SK-N-SH (cell line): ENCODE data around the gene NCK1. TPM values are rescaled to one million over a fixed set of nuclear protein-coding genes. Genes with fewer than 3 reads are reported as not detected.

ENCODE experiments used
- CTCF ChIA-PET: fragments of 300-600, 350-600 bp; formaldehyde crosslinking; extraction: SDS; loops from one replicate; lab custom pipeline; 2021; lab: Yijun Ruan, JAX
- POLR2A ChIA-PET: fragments of 350-600 bp; sonication (Branson Sonifier 250); formaldehyde crosslinking; extraction: SDS; loops from one replicate; lab custom pipeline; 2020; ENCODE audit warnings: antibody characterized with exemption, inconsistent platforms; lab: Yijun Ruan, JAX
- DNase-seq: peaks from one replicate; pipeline ENCODE4 v3.0.0; 2012
- H2AFZ ChIP-seq: fragments of 200-600 bp; sonication (generic); 2 replicates; pipeline ENCODE4 v1.8.1; 2016; ENCODE audit warnings: antibody characterized with exemption, mild to moderate bottlenecking, low read depth
- H3F3A ChIP-seq: fragments of 200-600 bp; sonication (generic); replicated peaks from 2 replicates; pipeline ENCODE3; 2016; ENCODE audit warnings: antibody characterized with exemption, mild to moderate bottlenecking; ENCODE audit not compliant: insufficient read depth
- H3K27ac ChIP-seq, 2 experiments: fragments of 200-500 bp in 1 of 2; fragments of 200-600 bp in 1 of 2; sonication (Bioruptor generic) in 1 of 2; sonication (generic), shearing (Covaris generic) in 1 of 2; 2 replicates each; pipeline versions ENCODE4 v1.5.1 to v1.6.1; 2014 to 2016; ENCODE audit warnings: low read depth in 2 of 2, inconsistent platforms in 1 of 2, low read length in 1 of 2, mild to moderate bottlenecking in 1 of 2, mixed read lengths in 1 of 2
- H3K27me3 ChIP-seq: fragments of 200-600 bp; sonication (generic), shearing (Covaris generic); 2 replicates; pipeline ENCODE4 v1.6.1; 2016; ENCODE audit warnings: mixed run types; ENCODE audit not compliant: insufficient read depth
- H3K36me3 ChIP-seq, 2 experiments: fragments of 200-500 bp in 1 of 2; fragments of 200-600 bp in 1 of 2; sonication (Bioruptor generic) in 1 of 2; sonication (generic) in 1 of 2; replicated peaks in 1 of 2; 2 replicates each; pipeline versions ENCODE3 to v1.5.1; 2014 to 2016; ENCODE audit warnings: low read length in 1 of 2, mild to moderate bottlenecking in 1 of 2; ENCODE audit not compliant: insufficient read depth in 2 of 2, control insufficient read depth in 1 of 2
- H3K4me1 ChIP-seq, 2 experiments: fragments of 200-500 bp in 1 of 2; fragments of 200-600 bp in 1 of 2; sonication (Bioruptor generic) in 1 of 2; sonication (generic), shearing (Covaris generic) in 1 of 2; 2 replicates each; pipeline versions ENCODE4 v1.5.1 to v1.6.1; 2014 to 2016; ENCODE audit warnings: low read depth in 1 of 2, low read length in 1 of 2, mixed run types in 1 of 2; ENCODE audit not compliant: insufficient read depth in 2 of 2, control insufficient read depth in 1 of 2
- H3K4me2 ChIP-seq: fragments of 200-600 bp; sonication (generic), shearing (Covaris generic); 2 replicates; pipeline ENCODE4 v1.6.1; 2017; ENCODE audit warnings: mixed run types
- H3K4me3 ChIP-seq, 2 experiments: fragments of 200-500 bp in 1 of 2; fragments of 200-600 bp in 1 of 2; sonication (Bioruptor generic) in 1 of 2; sonication (generic), shearing (Covaris generic) in 1 of 2; 2 replicates each; pipeline versions ENCODE4 v1.5.1 to v1.8.1; 2014 to 2016; ENCODE audit warnings: low read depth in 2 of 2, inconsistent platforms in 1 of 2, low read length in 1 of 2, mild to moderate bottlenecking in 1 of 2, mixed read lengths in 1 of 2, moderate library complexity in 1 of 2
- H3K79me2 ChIP-seq: fragments of 200-600 bp; sonication (generic); 2 replicates; pipeline ENCODE4 v1.8.1; 2017; ENCODE audit warnings: mild to moderate bottlenecking; ENCODE audit not compliant: insufficient read depth
- H3K9ac ChIP-seq: fragments of 200-600 bp; sonication (generic); 2 replicates; pipeline ENCODE4 v1.6.1; 2017; ENCODE audit warnings: mixed run types
- H3K9me2 ChIP-seq: fragments of 200-600 bp; sonication (generic); 2 replicates; pipeline ENCODE4 v1.6.1; 2017; ENCODE audit warnings: mixed run types
- H3K9me3 ChIP-seq: fragments of 200-600 bp; sonication (generic); 2 replicates; pipeline ENCODE4 v1.6.1; 2017; ENCODE audit warnings: mixed run types, mild to moderate bottlenecking, moderate library complexity
- H4K20me1 ChIP-seq: fragments of 200-600 bp; sonication (generic); 2 replicates; pipeline ENCODE4 v1.6.1; 2017; ENCODE audit warnings: mild to moderate bottlenecking, mixed run types; ENCODE audit not compliant: insufficient read depth
- CTCF ChIP-seq: fragments of 200-600 bp; sonication (generic); IDR thresholded peaks from 2 replicates; pipeline ENCODE4 v1.6.1; 2017; ENCODE audit warnings: antibody characterized with exemption, mild to moderate bottlenecking, moderate library complexity
- ELF1 ChIP-seq: IDR thresholded peaks from 2 replicates; pipeline ENCODE4 v1.4.0; 2012
- EP300 ChIP-seq, 2 experiments: IDR thresholded peaks; 2 replicates each; pipeline versions ENCODE4 v1.4.0 to v1.6.1; 2012; ENCODE audit warnings: borderline replicate concordance in 1 of 2, low read depth in 1 of 2, low read length in 1 of 2
- EZH2phosphoT487 ChIP-seq: fragments of 200-600 bp; sonication (generic); IDR thresholded peaks from 2 replicates; pipeline ENCODE4 v1.6.1; 2017; ENCODE audit warnings: low read depth, mixed run types, mild to moderate bottlenecking, antibody characterized with exemption, moderate library complexity, borderline replicate concordance
- FOXM1 ChIP-seq: IDR thresholded peaks from 2 replicates; pipeline ENCODE4 v1.4.0; 2012; ENCODE audit warnings: low read depth, mild to moderate bottlenecking
- GABPA ChIP-seq: IDR thresholded peaks from 2 replicates; pipeline ENCODE4 v1.4.0; 2012; ENCODE audit warnings: low read depth, mild to moderate bottlenecking
- GATA2 ChIP-seq: sonication (generic); formaldehyde crosslinking; IDR thresholded peaks from 2 replicates; pipeline ENCODE4 v1.5.0; 2020; ENCODE audit warnings: mild to moderate bottlenecking, missing genetic modification reagents
- MEF2A ChIP-seq: IDR thresholded peaks from 2 replicates; pipeline ENCODE4 v1.4.0; 2012; ENCODE audit warnings: low read depth, borderline replicate concordance
- NFIC ChIP-seq: IDR thresholded peaks from 2 replicates; pipeline ENCODE4 v1.4.0; 2012; ENCODE audit warnings: borderline replicate concordance
- POLR2AphosphoS5 ChIP-seq: IDR thresholded peaks from 2 replicates; pipeline ENCODE4 v1.6.1; 2012; ENCODE audit warnings: low read depth, low read length
- RCOR1 ChIP-seq: fragments of 150-350 bp; IDR thresholded peaks from 2 replicates; pipeline ENCODE4 v1.6.1; 2017; ENCODE audit warnings: antibody characterized with exemption, low read length
- RXRA ChIP-seq: IDR thresholded peaks from 2 replicates; pipeline ENCODE4 v1.4.0; 2012; ENCODE audit warnings: low read depth, mild to moderate bottlenecking, borderline replicate concordance
- TAF1 ChIP-seq: IDR thresholded peaks from 2 replicates; pipeline ENCODE4 v1.6.1; 2012; ENCODE audit warnings: low read depth, mild to moderate bottlenecking, low read length, moderate library complexity, borderline replicate concordance
- TCF12 ChIP-seq: IDR thresholded peaks from 2 replicates; pipeline ENCODE4 v1.4.0; 2012
- USF2 ChIP-seq: fragments of 150-350 bp; IDR thresholded peaks from 2 replicates; pipeline ENCODE4 v1.6.1; 2017; ENCODE audit warnings: antibody characterized with exemption, low read length, low read depth, borderline replicate concordance
- YY1 ChIP-seq: IDR thresholded peaks from 2 replicates; pipeline ENCODE4 v1.4.0; 2012; ENCODE audit warnings: low read depth, mild to moderate bottlenecking
- WGBS: methylation state at CpG from one replicate; pipeline ENCODE4 v1.1.6; 2017; ENCODE audit warnings: low lambda C conversion rate; 5-methylcytosine and 5-hydroxymethylcytosine counted together
- polyA plus RNA-seq, 3 experiments: library from polyadenylated mRNA; depleted of rRNA; stranded (reverse); fragments of >200 nt; gene quantifications; 2 replicates each; pipeline ENCODE4 v1.2.3, GENCODE V29; 2012
- TF ChIP-seq, protein P1 (sequence below): IDR thresholded peaks from 2 replicates; pipeline ENCODE4 v1.4.0; 2012; ENCODE audit warnings: low read depth, borderline replicate concordance
- TF ChIP-seq, protein P2 (sequence below): IDR thresholded peaks from 2 replicates; pipeline ENCODE4 v1.6.1; 2012; ENCODE audit warnings: mild to moderate bottlenecking, low read depth, low read length, moderate library complexity
- TF ChIP-seq, protein P3 (sequence below): IDR thresholded peaks from 2 replicates; pipeline ENCODE4 v1.4.0; 2012; ENCODE audit warnings: low read depth

Gene NCK1
- polyA plus RNA-seq, 1 of the 3 experiments (the other 2 are of a cell fraction): 16.2 TPM

- TF ChIP-seq GABPA (no peak), GATA2 (CRISPR knock-in tag) (no peak), RXRA (no peak), USF2 (no peak), FOXM1 (no peak), POLR2AphosphoS5 (no peak)
- peaks cover 0 to 6% of the 10 kb centered on the region in 2 experiments; a peak in 3 of 4 replicates for H3K4me1 ChIP-seq
- no peaks in the 10 kb centered on the region for H4K20me1 ChIP-seq
- no peak overlapping the region for H3K4me3 ChIP-seq
- H3F3A ChIP-seq: peaks cover 3% of the 10 kb centered on the region
- POLR2A ChIA-PET: no interaction called here
- no peak overlapping the region for H3K27ac ChIP-seq
- CTCF ChIA-PET: no interaction called here
- no peak overlapping the region for H3K4me2 ChIP-seq
- no peak overlapping the region for H2AFZ ChIP-seq
- H3K36me3 ChIP-seq: peaks cover 6 to 19% of the 10 kb centered on the region in 2 experiments
- no peak overlapping the region for H3K9ac ChIP-seq
- no peaks in the 10 kb centered on the region for H3K9me3 ChIP-seq
- peaks cover 17% of the 10 kb centered on the region; the same call in 1 of the 2 replicates for H3K79me2 ChIP-seq
- no peak for DNase-seq
- H3K27me3 ChIP-seq: no peaks in the 10 kb centered on the region
- 98% methylated on average over 1 of the region's 1 CpG for WGBS
- no peaks in the 10 kb centered on the region for H3K9me2 ChIP-seq
These were observed 85.0 kb downstream of the NCK1 start for GRCh38 chr3:136946978-136947377.

- Histone ChIP-seq H3K9me3 (no peaks in the 10 kb centered on the region), H4K20me1 (no peaks in the 10 kb centered on the region), H3K27me3 (no peaks in the 10 kb centered on the region), H3K79me2 (peaks cover 12% of the 10 kb centered on the region; the same call in 1 of the 2 replicates), H3F3A (peaks cover 3% of the 10 kb centered on the region), H3K9ac (no peak overlapping the region), H3K4me1 (peaks cover 2 to 5% of the 10 kb centered on the region in 2 experiments; a peak in 3 of 4 replicates), H3K4me2 (no peak overlapping the region), H3K36me3 (peaks cover 6 to 19% of the 10 kb centered on the region in 2 experiments), H3K27ac (no peak overlapping the region), H3K4me3 (no peak overlapping the region), H2AFZ (no peak overlapping the region), H3K9me2 (no peaks in the 10 kb centered on the region)
- 48% methylated on average over 2 of the region's 2 CpGs for WGBS
- ChIA-PET CTCF (interaction anchor here (0.9 to 2.3 kb wide), 2 partner anchors 66 to 85 kb away, joined by 3 to 8 read pairs; no protein-coding TSS in a partner anchor), POLR2A (no interaction called here)
- no peak for DNase-seq
- TF ChIP-seq RCOR1 (no peak), NFIC (no peak), RXRA (no peak), EZH2phosphoT487 (no peak), EP300 (IDR thresholded peaks at IDR 0.05; ENCODE audit: borderline replicate concordance in 1 of 2, low read depth in 1 of 2, low read length in 1 of 2) (no peak), ELF1 (no peak), GABPA (no peak), MEF2A (no peak), POLR2AphosphoS5 (no peak), CTCF (no peak), USF2 (no peak), TCF12 (no peak), TAF1 (no peak), YY1 (no peak)
- TF ChIP-seq, protein P1, sequence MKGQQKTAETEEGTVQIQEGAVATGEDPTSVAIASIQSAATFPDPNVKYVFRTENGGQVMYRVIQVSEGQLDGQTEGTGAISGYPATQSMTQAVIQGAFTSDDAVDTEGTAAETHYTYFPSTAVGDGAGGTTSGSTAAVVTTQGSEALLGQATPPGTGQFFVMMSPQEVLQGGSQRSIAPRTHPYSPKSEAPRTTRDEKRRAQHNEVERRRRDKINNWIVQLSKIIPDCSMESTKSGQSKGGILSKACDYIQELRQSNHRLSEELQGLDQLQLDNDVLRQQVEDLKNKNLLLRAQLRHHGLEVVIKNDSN: no peak
- TF ChIP-seq, protein P2, sequence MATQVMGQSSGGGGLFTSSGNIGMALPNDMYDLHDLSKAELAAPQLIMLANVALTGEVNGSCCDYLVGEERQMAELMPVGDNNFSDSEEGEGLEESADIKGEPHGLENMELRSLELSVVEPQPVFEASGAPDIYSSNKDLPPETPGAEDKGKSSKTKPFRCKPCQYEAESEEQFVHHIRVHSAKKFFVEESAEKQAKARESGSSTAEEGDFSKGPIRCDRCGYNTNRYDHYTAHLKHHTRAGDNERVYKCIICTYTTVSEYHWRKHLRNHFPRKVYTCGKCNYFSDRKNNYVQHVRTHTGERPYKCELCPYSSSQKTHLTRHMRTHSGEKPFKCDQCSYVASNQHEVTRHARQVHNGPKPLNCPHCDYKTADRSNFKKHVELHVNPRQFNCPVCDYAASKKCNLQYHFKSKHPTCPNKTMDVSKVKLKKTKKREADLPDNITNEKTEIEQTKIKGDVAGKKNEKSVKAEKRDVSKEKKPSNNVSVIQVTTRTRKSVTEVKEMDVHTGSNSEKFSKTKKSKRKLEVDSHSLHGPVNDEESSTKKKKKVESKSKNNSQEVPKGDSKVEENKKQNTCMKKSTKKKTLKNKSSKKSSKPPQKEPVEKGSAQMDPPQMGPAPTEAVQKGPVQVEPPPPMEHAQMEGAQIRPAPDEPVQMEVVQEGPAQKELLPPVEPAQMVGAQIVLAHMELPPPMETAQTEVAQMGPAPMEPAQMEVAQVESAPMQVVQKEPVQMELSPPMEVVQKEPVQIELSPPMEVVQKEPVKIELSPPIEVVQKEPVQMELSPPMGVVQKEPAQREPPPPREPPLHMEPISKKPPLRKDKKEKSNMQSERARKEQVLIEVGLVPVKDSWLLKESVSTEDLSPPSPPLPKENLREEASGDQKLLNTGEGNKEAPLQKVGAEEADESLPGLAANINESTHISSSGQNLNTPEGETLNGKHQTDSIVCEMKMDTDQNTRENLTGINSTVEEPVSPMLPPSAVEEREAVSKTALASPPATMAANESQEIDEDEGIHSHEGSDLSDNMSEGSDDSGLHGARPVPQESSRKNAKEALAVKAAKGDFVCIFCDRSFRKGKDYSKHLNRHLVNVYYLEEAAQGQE: no peak
- TF ChIP-seq, protein P3, sequence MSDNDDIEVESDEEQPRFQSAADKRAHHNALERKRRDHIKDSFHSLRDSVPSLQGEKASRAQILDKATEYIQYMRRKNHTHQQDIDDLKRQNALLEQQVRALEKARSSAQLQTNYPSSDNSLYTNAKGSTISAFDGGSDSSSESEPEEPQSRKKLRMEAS: no peak
These were observed 85.5 kb downstream of the NCK1 start for GRCh38 chr3:136947477-136947876.
